Keratinocyte (primary cell): ENCODE results near the gene CFAP70. TPM values are rescaled to one million over a fixed set of nuclear protein-coding genes. Genes with fewer than 3 reads are reported as not detected.
"Not testable (repeated sequence)": the region's sequence is repeated elsewhere in the genome, so short reads cannot be mapped to it uniquely, and the experiment has no call there.

Experiments used
- DNase-seq: peaks from one replicate; pipeline ENCODE4 v3.0.0-alpha.2; 2011; ENCODE audit warnings: low read depth, missing footprints, low spot score
- FAIRE-seq: peaks from 2 replicates; lab custom pipeline; 2011; peaks lifted over from hg19 to GRCh38; lab: Jason Lieb, UNC
- H2AFZ ChIP-seq: 2 replicates; pipeline ENCODE4 v1.6.0; 2012; ENCODE audit warnings: low read length, control low read depth, inconsistent platforms; ENCODE audit not compliant: control insufficient read depth
- H3K27ac ChIP-seq: 2 replicates; pipeline ENCODE4 v1.5.1; 2011; ENCODE audit warnings: low read length; ENCODE audit not compliant: control insufficient read depth, insufficient read depth
- H3K27me3 ChIP-seq: 3 replicates; pipeline ENCODE4 v1.6.0; 2011; ENCODE audit warnings: low read length; ENCODE audit not compliant: control insufficient read depth, insufficient read depth; ENCODE audit errors: extremely low read depth
- H3K36me3 ChIP-seq, 2 experiments: 2 replicates in 1 of 2; 3 replicates in 1 of 2; pipeline ENCODE4 v1.5.1; 2011; ENCODE audit warnings: low read length in 2 of 2, mild to moderate bottlenecking in 1 of 2; ENCODE audit not compliant: control insufficient read depth in 2 of 2, insufficient read depth in 2 of 2; ENCODE audit errors: extremely low read depth in 1 of 2
- H3K4me1 ChIP-seq: 3 replicates; pipeline ENCODE4 v1.5.1; 2011; ENCODE audit warnings: low read length; ENCODE audit not compliant: control insufficient read depth, insufficient read depth; ENCODE audit errors: extremely low read depth
- H3K4me2 ChIP-seq: 3 replicates; pipeline ENCODE4 v1.6.0; 2011; ENCODE audit warnings: low read depth, low read length; ENCODE audit not compliant: control insufficient read depth, insufficient read depth; ENCODE audit errors: extremely low read depth
- H3K4me3 ChIP-seq, 3 experiments: fragments of 200-600 bp in 1 of 3; sonication (generic) in 1 of 3; 2 replicates in 2 of 3; 3 replicates in 1 of 3; pipeline ENCODE4 v1.5.1; 2011 to 2016; ENCODE audit warnings: low read length in 3 of 3, mild to moderate bottlenecking in 3 of 3, control low read depth in 2 of 3, inconsistent platforms in 1 of 3, low read depth in 1 of 3, mixed read lengths in 1 of 3, mixed run types in 1 of 3, moderate library complexity in 1 of 3; ENCODE audit not compliant: control insufficient read depth in 2 of 3, insufficient read depth in 2 of 3; ENCODE audit errors: extremely low read depth in 1 of 3
- H3K79me2 ChIP-seq: 2 replicates; pipeline ENCODE4 v1.6.0; 2012; ENCODE audit warnings: low read length; ENCODE audit not compliant: control insufficient read depth, insufficient read depth
- H3K9ac ChIP-seq: 3 replicates; pipeline ENCODE4 v1.6.0; 2011; ENCODE audit warnings: low read length; ENCODE audit not compliant: control insufficient read depth, insufficient read depth; ENCODE audit errors: extremely low read depth
- H3K9me1 ChIP-seq: 3 replicates; pipeline ENCODE4 v1.6.0; 2011; ENCODE audit warnings: low read length; ENCODE audit not compliant: control insufficient read depth, insufficient read depth; ENCODE audit errors: extremely low read depth
- H3K9me3 ChIP-seq: 2 replicates; pipeline ENCODE4 v1.5.1; 2012; ENCODE audit warnings: low read depth, low read length; ENCODE audit not compliant: control insufficient read depth
- H4K20me1 ChIP-seq: 3 replicates; pipeline ENCODE4 v1.6.0; 2011; ENCODE audit warnings: low read length; ENCODE audit not compliant: control insufficient read depth, insufficient read depth; ENCODE audit errors: extremely low read depth
- CTCF ChIP-seq, 3 experiments: IDR thresholded peaks in 1 of 3; conservative IDR thresholded peaks in 1 of 3; optimal IDR thresholded peaks in 1 of 3; 2 replicates in 2 of 3; 3 replicates in 1 of 3; pipeline versions ENCODE3 to v1.5.1; 2011; ENCODE audit warnings: low read length in 3 of 3, mild to moderate bottlenecking in 3 of 3, moderate library complexity in 2 of 3, control low read depth in 1 of 3, inconsistent platforms in 1 of 3; ENCODE audit not compliant: insufficient read depth in 2 of 3; ENCODE audit errors: extremely low read depth in 1 of 3
- EZH2 ChIP-seq: IDR thresholded peaks from one replicate; pipeline ENCODE4 v1.6.1; 2012; ENCODE audit warnings: inconsistent platforms, mild to moderate bottlenecking, low read length, moderate library complexity
- dilution Hi-C: fragments of 300-500 bp; cut with MboI; formaldehyde crosslinking; loops from one replicate; pipeline ENCODE4 v1.7.0; 2020; ENCODE audit warnings: low sequenced_read_pairs; ENCODE audit not compliant: extremely low pct_ligation_motif_present
- polyA plus RNA-seq, 5 experiments: library from polyadenylated mRNA; depleted of rRNA in 3 of 5; stranded (reverse) in 3 of 5; stranded (forward) in 1 of 5; unstranded in 1 of 5; fragments of >200 nt; gene quantifications; 1 replicate in 1 of 5; 2 replicates in 3 of 5; 3 replicates in 1 of 5; pipeline versions ENCODE4 v1.2.1 to v1.2.3, GENCODE V29; 2011 to 2012; ENCODE audit warnings: missing spikeins in 2 of 5, low read depth in 1 of 5, low replicate concordance in 1 of 5

Gene CFAP70
- polyA plus RNA-seq, 1 donor (not counting 4 experiments of a cell fraction or from before 2014, with no cell fraction given), result 2.1 TPM

- Histone ChIP-seq H3K27ac (no peak overlapping the region), H3K4me3 (no peak overlapping the region), H3K9ac (no peak overlapping the region), H3K9me1 (no peaks in the 10 kb centered on the region), H2AFZ (no peak overlapping the region), H3K4me2 (no peak overlapping the region), H3K4me1 (no peaks in the 10 kb centered on the region), H4K20me1 (no peaks in the 10 kb centered on the region), H3K36me3 (no peaks in the 10 kb centered on the region), H3K9me3 (no peaks in the 10 kb centered on the region), H3K79me2 (no peaks in the 10 kb centered on the region), H3K27me3 (peaks cover 4% of the 10 kb centered on the region)
- TF ChIP-seq EZH2 (no peak), CTCF (optimal IDR thresholded peaks at IDR 0.05 in 1 of 3, IDR thresholded peaks at IDR 0.05 in 1 of 3, conservative IDR thresholded peaks at IDR 0.05 in 1 of 3; ENCODE audit: extremely low read depth in 1 of 3, insufficient read depth in 2 of 3, low read length in 3 of 3) (no peak)
- DNase-seq (no peak), FAIRE-seq (no peak)
- dilution Hi-C loops, result no loop called here
These were observed 25.5 kb downstream of the CFAP70 start for GRCh38 chr10:73333202-73333601.

GRCh38 chr10:73332379-73332778, 26.3 kb downstream of the CFAP70 start:
- Histone ChIP-seq H3K36me3 (no peaks in the 10 kb centered on the region), H3K27me3 (peaks cover 4% of the 10 kb centered on the region), H3K9ac (no peak overlapping the region), H3K27ac (no peak overlapping the region), H3K9me1 (no peaks in the 10 kb centered on the region), H3K9me3 (no peaks in the 10 kb centered on the region), H4K20me1 (no peaks in the 10 kb centered on the region), H3K79me2 (no peaks in the 10 kb centered on the region), H2AFZ (no peak overlapping the region), H3K4me1 (no peaks in the 10 kb centered on the region), H3K4me3 (no peak overlapping the region), H3K4me2 (no peak overlapping the region)
- dilution Hi-C loops, result no loop called here
- FAIRE-seq (no peak), DNase-seq (no peak)
- no peak for TF ChIP-seq CTCF (optimal IDR thresholded peaks at IDR 0.05 in 1 of 3, IDR thresholded peaks at IDR 0.05 in 1 of 3, conservative IDR thresholded peaks at IDR 0.05 in 1 of 3; ENCODE audit: extremely low read depth in 1 of 3, insufficient read depth in 2 of 3, low read length in 3 of 3)
- TF ChIP-seq EZH2, result no peak

- H2AFZ ChIP-seq, H3K36me3 ChIP-seq, H3K9me3 ChIP-seq, H3K9me1 ChIP-seq, dilution Hi-C loops, H3K27me3 ChIP-seq, H3K4me2 ChIP-seq, H3K4me1 ChIP-seq, H3K9ac ChIP-seq, H4K20me1 ChIP-seq, DNase-seq, H3K27ac ChIP-seq, FAIRE-seq, H3K4me3 ChIP-seq, H3K79me2 ChIP-seq: not testable (repeated sequence)
These were observed 30.1 kb downstream of the CFAP70 start for GRCh38 chr10:73328523-73328922.

GRCh38 chr10:73325290-73325689, 33.4 kb downstream of the CFAP70 start:
- H3K4me1 ChIP-seq, H3K9ac ChIP-seq, H4K20me1 ChIP-seq, H3K36me3 ChIP-seq, FAIRE-seq, H3K4me2 ChIP-seq, H3K79me2 ChIP-seq, H3K27me3 ChIP-seq, H2AFZ ChIP-seq, H3K9me3 ChIP-seq, H3K9me1 ChIP-seq, H3K27ac ChIP-seq, H3K4me3 ChIP-seq, DNase-seq, dilution Hi-C loops: not testable (repeated sequence)
